Thyroid gland (tissue), 4 donors: Measurements from ENCODE around the gene SRRM3. TPM values are rescaled to one million over a fixed set of nuclear protein-coding genes. Genes with fewer than 3 reads are reported as not detected.

Source experiments
- DNase-seq, 2 donors: peaks; one replicate each; pipeline ENCODE4 v3.0.0-alpha.2; 2019
- H3K27ac ChIP-seq, 3 donors: fragments of 200-600 bp; sonication (generic); 1 replicate in 2 of 3; 2 replicates in 1 of 3; pipeline ENCODE4 v1.5.1; 2016 to 2019; ENCODE audit warnings: mild to moderate bottlenecking in 1 of 3, moderate library complexity in 1 of 3
- H3K27me3 ChIP-seq: fragments of 200-600 bp; sonication (generic); one replicate; pipeline ENCODE4 v1.5.1; 2019
- H3K36me3 ChIP-seq, 2 donors: fragments of 200-600 bp; sonication (generic); one replicate each; pipeline ENCODE4 v1.5.1; 2016 to 2019
- H3K4me1 ChIP-seq, 2 donors: fragments of 200-600 bp; sonication (generic); one replicate each; pipeline ENCODE4 v1.5.1; 2017 to 2019
- H3K4me3 ChIP-seq, 3 donors: fragments of 200-600 bp; sonication (generic); replicated peaks in 1 of 3; 1 replicate in 2 of 3; 2 replicates in 1 of 3; pipeline ENCODE4 v1.5.1; 2016; ENCODE audit warnings: mild to moderate bottlenecking in 1 of 3
- H3K9me3 ChIP-seq: fragments of 200-600 bp; sonication (generic); one replicate; pipeline ENCODE4 v1.5.1; 2017
- POLR2A ChIP-seq, 2 donors: fragments of 450-650 bp; IDR thresholded peaks; one replicate each; pipeline ENCODE4 v1.6.1; 2017; ENCODE audit warnings: antibody characterized with exemption in 2 of 2, mild to moderate bottlenecking in 2 of 2, moderate library complexity in 1 of 2
- WGBS, 2 donors: methylation state at CpG; one replicate each; pipeline ENCODE4 v1.1.5; 2017; 5-methylcytosine and 5-hydroxymethylcytosine counted together
- intact Hi-C: fragments of 100-400 bp; cut with DNase I; formaldehyde crosslinking; loops from one replicate; pipeline ENCODE4 v1.15.1; 2023
- total RNA-seq, 4 donors: library from RNA; depleted of rRNA; stranded (reverse); fragments of >200 nt; gene quantifications; one replicate each; pipeline ENCODE4 v1.2.3, GENCODE V29; 2016
- TF ChIP-seq, protein P1 (sequence below), 6 experiments: fragments of 200-600 bp in 3 of 6; fragments of 450-650 bp in 3 of 6; sonication (generic) in 3 of 6; IDR thresholded peaks; one replicate each; pipeline ENCODE4 v1.5.1; 2016 to 2019; ENCODE audit warnings: antibody characterized with exemption in 6 of 6, mild to moderate bottlenecking in 2 of 6, inconsistent platforms in 1 of 6, moderate library complexity in 1 of 6

Gene SRRM3
- total RNA-seq, 4 donors from 2014 or later = 0.50 to 6.4 (median 2.0) TPM

DNA sequence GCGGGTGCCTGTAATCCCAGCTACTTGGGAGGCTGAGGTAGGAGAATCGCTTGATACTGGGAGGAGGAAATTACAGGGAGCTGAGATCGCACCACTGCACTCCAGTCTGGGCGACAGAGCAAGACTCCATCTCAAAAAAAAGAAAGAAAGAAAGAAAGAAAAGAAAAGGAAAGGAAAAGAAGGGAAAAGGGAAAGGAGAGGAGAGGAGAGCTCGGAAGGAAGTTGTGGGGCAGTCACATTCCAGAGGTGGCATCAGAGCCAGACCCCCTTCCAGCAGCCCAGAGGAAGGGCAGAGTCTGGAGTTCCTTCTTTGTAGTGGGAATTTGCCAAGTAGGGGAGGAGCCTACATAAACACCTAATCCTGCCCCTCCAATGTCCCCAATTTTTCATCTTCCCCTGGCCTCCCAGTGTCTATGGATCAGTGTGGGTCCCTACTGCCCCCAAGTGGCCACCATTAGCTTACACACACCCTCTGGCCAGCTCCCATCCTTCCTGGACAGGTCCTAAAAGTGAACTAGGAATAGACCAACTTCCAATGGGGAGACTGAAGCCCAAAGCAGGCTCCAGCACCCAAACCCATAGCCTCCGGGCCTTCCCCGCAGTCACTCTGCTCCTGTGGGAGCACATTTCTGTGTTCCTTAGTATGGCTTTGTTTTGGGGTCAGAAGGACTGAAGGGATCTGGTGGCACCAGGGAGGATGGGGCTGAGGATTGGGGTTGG, 61.1 kb downstream of the SRRM3 start:
- peaks cover 10% of the 10 kb centered on the region for H3K27me3 ChIP-seq
- TF ChIP-seq, protein P1, sequence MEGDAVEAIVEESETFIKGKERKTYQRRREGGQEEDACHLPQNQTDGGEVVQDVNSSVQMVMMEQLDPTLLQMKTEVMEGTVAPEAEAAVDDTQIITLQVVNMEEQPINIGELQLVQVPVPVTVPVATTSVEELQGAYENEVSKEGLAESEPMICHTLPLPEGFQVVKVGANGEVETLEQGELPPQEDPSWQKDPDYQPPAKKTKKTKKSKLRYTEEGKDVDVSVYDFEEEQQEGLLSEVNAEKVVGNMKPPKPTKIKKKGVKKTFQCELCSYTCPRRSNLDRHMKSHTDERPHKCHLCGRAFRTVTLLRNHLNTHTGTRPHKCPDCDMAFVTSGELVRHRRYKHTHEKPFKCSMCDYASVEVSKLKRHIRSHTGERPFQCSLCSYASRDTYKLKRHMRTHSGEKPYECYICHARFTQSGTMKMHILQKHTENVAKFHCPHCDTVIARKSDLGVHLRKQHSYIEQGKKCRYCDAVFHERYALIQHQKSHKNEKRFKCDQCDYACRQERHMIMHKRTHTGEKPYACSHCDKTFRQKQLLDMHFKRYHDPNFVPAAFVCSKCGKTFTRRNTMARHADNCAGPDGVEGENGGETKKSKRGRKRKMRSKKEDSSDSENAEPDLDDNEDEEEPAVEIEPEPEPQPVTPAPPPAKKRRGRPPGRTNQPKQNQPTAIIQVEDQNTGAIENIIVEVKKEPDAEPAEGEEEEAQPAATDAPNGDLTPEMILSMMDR (IDR thresholded peaks at IDR 0.05) = peak; percentile 60 to 75 (median 65)
- TF ChIP-seq POLR2A (IDR thresholded peaks at IDR 0.05) = no peak
- no peaks in the 10 kb centered on the region for H3K9me3 ChIP-seq
- H3K4me1 ChIP-seq = peaks cover 8 to 18% of the 10 kb centered on the region in 2 donors
- DNase-seq = peak; percentile 66 to 68
- intact Hi-C loops = loop anchor here (5.0 kb wide), 1 partner anchor 86 kb away; no protein-coding TSS in a partner anchor
- H3K4me3 ChIP-seq = no peak overlapping the region
- no peaks in the 10 kb centered on the region for H3K36me3 ChIP-seq
- WGBS, 2 donors = 66 to 68% methylated on average over 7 of the region's 7 CpGs
- no peak overlapping the region for H3K27ac ChIP-seq

- DNase-seq = no peak
- no peak for TF ChIP-seq POLR2A (IDR thresholded peaks at IDR 0.05)
- TF ChIP-seq, protein P1 (IDR thresholded peaks at IDR 0.05) = no peak
- no peak overlapping the region for H3K27ac ChIP-seq
- H3K36me3 ChIP-seq = no peaks in the 10 kb centered on the region
- peaks cover 10% of the 10 kb centered on the region for H3K27me3 ChIP-seq
- H3K9me3 ChIP-seq = no peaks in the 10 kb centered on the region
- intact Hi-C loops = no loop called here
- peaks cover 8 to 15% of the 10 kb centered on the region in 2 donors for H3K4me1 ChIP-seq
- no peak overlapping the region for H3K4me3 ChIP-seq
- 92 to 94% methylated on average over 7 of the region's 7 CpGs for WGBS, 2 donors
Measured at GRCh38 chr7:76265299-76265698, 63.6 kb downstream of the SRRM3 start.

- DNase-seq = no peak
- Histone ChIP-seq H3K27me3 (peaks cover 10% of the 10 kb centered on the region), H3K4me3 (peak overlapping the region in 1 of 3 donors; percentile 20), H3K36me3 (no peaks in the 10 kb centered on the region), H3K27ac (no peak overlapping the region), H3K4me1 (peaks cover 8 to 15% of the 10 kb centered on the region in 2 donors), H3K9me3 (no peaks in the 10 kb centered on the region)
- intact Hi-C loops = no loop called here
- 2 to 4% methylated on average over 9 to 10 of the region's 68 CpGs for WGBS, 2 donors
- TF ChIP-seq, protein P1 (IDR thresholded peaks at IDR 0.05) = no peak
- TF ChIP-seq POLR2A (IDR thresholded peaks at IDR 0.05) = no peak
Measured at GRCh38 chr7:76267107-76267893, 65.6 kb downstream of the SRRM3 start.

DNA sequence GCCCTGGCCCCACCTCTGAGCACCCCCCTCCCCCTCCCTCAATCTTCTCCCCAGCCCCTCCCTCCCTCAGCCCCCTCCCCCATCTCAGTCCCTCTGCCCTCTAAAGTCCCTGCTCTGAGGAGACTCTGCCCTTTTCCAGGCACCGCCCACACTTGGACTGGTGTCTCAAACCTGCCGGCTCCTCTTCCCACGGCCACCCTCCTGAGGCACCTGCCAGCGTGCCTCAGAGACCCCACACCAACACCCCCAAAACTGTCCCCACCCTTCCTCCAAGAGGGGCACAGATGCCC, 66.1 kb downstream of the SRRM3 start:
- WGBS, 2 donors = 0 to 41% methylated on average over 2 to 3 of the region's 4 CpGs
- no peak for TF ChIP-seq POLR2A (IDR thresholded peaks at IDR 0.05)
- TF ChIP-seq, protein P1 (IDR thresholded peaks at IDR 0.05) = no peak
- H3K27ac ChIP-seq = no peak overlapping the region
- H3K9me3 ChIP-seq = no peaks in the 10 kb centered on the region
- no peaks in the 10 kb centered on the region for H3K36me3 ChIP-seq
- peaks cover 10% of the 10 kb centered on the region for H3K27me3 ChIP-seq
- intact Hi-C loops = no loop called here
- no peak overlapping the region for H3K4me3 ChIP-seq
- H3K4me1 ChIP-seq = peaks cover 8 to 15% of the 10 kb centered on the region in 2 donors
- no peak for DNase-seq

- Histone ChIP-seq H3K27ac (no peak overlapping the region), H3K4me3 (no peak overlapping the region), H3K27me3 (peaks cover 10% of the 10 kb centered on the region), H3K9me3 (no peaks in the 10 kb centered on the region), H3K36me3 (no peaks in the 10 kb centered on the region), H3K4me1 (peaks cover 8 to 15% of the 10 kb centered on the region in 2 donors)
- intact Hi-C loops = no loop called here
- 51 to 52% methylated on average over 5 of the region's 5 CpGs for WGBS, 2 donors
- TF ChIP-seq POLR2A (IDR thresholded peaks at IDR 0.05) = no peak
- TF ChIP-seq, protein P1 (IDR thresholded peaks at IDR 0.05) = no peak
- DNase-seq = no peak
Measured at GRCh38 chr7:76268376-76268775, 66.7 kb downstream of the SRRM3 start.
